ENCODE results near the gene PELO.

The PELO gene

GRCh38 chr5:52773342-52773741, 14.4 kb upstream of the PELO start:
- DNase-seq: no peak

GRCh38 chr5:52774005-52774410, 13.7 kb upstream of the PELO start:
- no peak for DNase-seq

GRCh38 chr5:52776116-52776515, 11.6 kb upstream of the PELO start:
- no peak for DNase-seq

- DNase-seq: no peak
These were observed 10.5 kb upstream of the PELO start for GRCh38 chr5:52777186-52777585.

GRCh38 chr5:52778781-52779180, 8.9 kb upstream of the PELO start:
- no peak for DNase-seq

GRCh38 chr5:52779213-52779612, 8.5 kb upstream of the PELO start:
- DNase-seq: no peak

GRCh38 chr5:52783226-52783959, 4.3 kb upstream of the PELO start:
- DNase-seq: no peak

- no peak for DNase-seq
These were observed 3.0 kb upstream of the PELO start for GRCh38 chr5:52784737-52785136.

- no peak for DNase-seq
These were observed 1.3 kb upstream of the PELO start for GRCh38 chr5:52786391-52786790.

- peak in 1 of 2 experiments; percentile 17 for DNase-seq
These were observed 642 bp upstream of the PELO start for GRCh38 chr5:52786949-52787599.

GRCh38 chr5:52788505-52788821, 747 bp downstream of the PELO start:
- no peak for DNase-seq

GRCh38 chr5:52789378-52789777, 1.7 kb downstream of the PELO start:
- DNase-seq: no peak

- no peak for DNase-seq
These were observed 2.1 kb downstream of the PELO start for GRCh38 chr5:52789851-52790250.

GRCh38 chr5:52791366-52791765, 3.6 kb downstream of the PELO start:
- DNase-seq: no peak

- DNase-seq: no peak
These were observed 6.8 kb downstream of the PELO start for GRCh38 chr5:52794519-52794918.

- no peak for DNase-seq
These were observed 8.3 kb downstream of the PELO start for GRCh38 chr5:52796031-52796430.

- DNase-seq: no peak
These were observed 8.9 kb downstream of the PELO start for GRCh38 chr5:52796516-52797103.

- DNase-seq: no peak
These were observed 11.2 kb downstream of the PELO start for GRCh38 chr5:52798938-52799337.

- peak in 1 of 2 experiments; percentile 15 for DNase-seq
These were observed 11.8 kb downstream of the PELO start for GRCh38 chr5:52799358-52799982.

GRCh38 chr5:52799983-52800393, 12.3 kb downstream of the PELO start:
- DNase-seq: peak; percentile 64 to 90

- DNase-seq: peak in 1 of 2 experiments; percentile 61
These were observed 12.9 kb downstream of the PELO start for GRCh38 chr5:52800394-52801213.

GRCh38 chr5:52801329-52801728, 13.6 kb downstream of the PELO start:
- DNase-seq: peak in 1 of 2 experiments; percentile 5

Data from NCI-H526 (cell line).